HAP-1 (cell line): ENCODE data around the gene EXOSC10.

ENCODE experiments used
- DNase-seq, 2 experiments: peaks; one replicate each; pipeline ENCODE4 v3.0.0-alpha.2; 2016 to 2020; ENCODE audit warnings: low spot score in 2 of 2
- H3K27me3 ChIP-seq: fragments of 250-450 bp; sonication (Bioruptor Pico); 2 replicates; pipeline ENCODE4 v1.5.1; 2020; ENCODE audit warnings: low read depth, mild to moderate bottlenecking, moderate library complexity
- H3K36me3 ChIP-seq: fragments of 250-450 bp; sonication (Bioruptor Pico); replicated peaks from 2 replicates; pipeline ENCODE4 v1.5.1; 2020; ENCODE audit warnings: mild to moderate bottlenecking
- H3K4me1 ChIP-seq: fragments of 250-450 bp; sonication (Bioruptor Pico); 2 replicates; pipeline ENCODE4 v1.5.1; 2020; ENCODE audit warnings: mild to moderate bottlenecking
- H3K4me3 ChIP-seq: fragments of 250-450 bp; sonication (Bioruptor Pico); 2 replicates; pipeline ENCODE4 v1.5.1; 2020; ENCODE audit warnings: mild to moderate bottlenecking, moderate library complexity
- H3K9me3 ChIP-seq: fragments of 250-450 bp; sonication (Bioruptor Pico); 2 replicates; pipeline ENCODE4 v1.5.1; 2020; ENCODE audit warnings: mild to moderate bottlenecking, moderate library complexity
- in situ Hi-C: fragments of 300-500 bp; cut with MboI; formaldehyde crosslinking; loops from 3 replicates; pipeline ENCODE4 v1.14.3; 2020; ENCODE audit warnings: low sequenced_read_pairs, inconsistent platforms, mixed read lengths

EXOSC10 gene

GRCh38 chr1:11099310-11100148 is at the start of gene EXOSC10:
Gene EXOSC10, minus strand, starts transcription at chr1:11099869. Its CDS starts 38 bp downstream, at chr1:11099831.
- in situ Hi-C loops, result no loop called here
- H3K4me3 ChIP-seq, result peak within 1 kb of the TSS; percentile 98
- H3K9me3 ChIP-seq, result no peaks in the 10 kb centered on the region
- no peaks in the 10 kb centered on the region for H3K27me3 ChIP-seq
- DNase-seq, result peak; percentile 83 to 96
- peaks cover 13% of the 10 kb centered on the region for H3K4me1 ChIP-seq
- H3K36me3 ChIP-seq, result peaks cover 38% of the 10 kb centered on the region

- DNase-seq, result no peak
- Histone ChIP-seq H3K36me3 (peaks cover 55% of the 10 kb centered on the region), H3K4me3 (no peak overlapping the region), H3K27me3 (no peaks in the 10 kb centered on the region), H3K9me3 (no peaks in the 10 kb centered on the region), H3K4me1 (no peaks in the 10 kb centered on the region)
- in situ Hi-C loops, result no loop called here
These were observed 47.6 kb upstream of the EXOSC10 start for GRCh38 chr1:11147197-11147770.

- Histone ChIP-seq H3K36me3 (peaks cover 55% of the 10 kb centered on the region), H3K4me3 (no peak overlapping the region), H3K4me1 (no peaks in the 10 kb centered on the region), H3K27me3 (no peaks in the 10 kb centered on the region), H3K9me3 (no peaks in the 10 kb centered on the region)
- no peak for DNase-seq
- in situ Hi-C loops, result no loop called here
These were observed 46.1 kb upstream of the EXOSC10 start for GRCh38 chr1:11145741-11146140.

DNA sequence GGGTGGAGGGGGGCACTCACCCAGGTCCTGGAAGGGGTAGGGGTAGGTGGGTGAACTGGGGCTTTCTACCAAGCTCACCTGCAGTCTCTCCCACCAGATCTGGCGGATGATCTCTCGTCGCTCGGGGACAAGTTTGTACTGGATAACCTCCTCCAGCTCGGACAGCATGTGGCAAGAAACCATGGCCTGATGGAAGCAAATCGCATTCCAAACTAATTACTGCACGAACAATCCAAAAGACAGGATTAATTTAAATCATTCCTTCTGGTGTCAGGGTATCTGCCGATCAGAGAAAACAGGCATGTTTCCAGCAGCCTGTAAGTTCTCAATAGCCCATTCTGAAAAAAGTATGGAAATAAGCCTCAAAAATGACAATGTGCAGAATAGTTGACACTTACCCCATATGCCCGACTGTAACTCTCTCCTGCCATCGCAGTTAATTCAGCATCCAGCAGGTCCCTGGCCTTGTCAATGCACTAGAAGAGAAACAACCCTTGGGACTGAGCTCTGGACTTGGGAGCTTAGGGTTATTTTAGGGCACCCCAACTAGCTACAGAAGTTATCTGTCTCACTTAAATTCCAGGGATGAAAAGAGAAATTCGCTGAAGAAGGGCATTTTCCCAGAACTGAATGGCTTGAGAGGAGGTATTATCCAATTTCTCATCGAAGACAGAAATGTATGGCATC is 45.0 kb upstream of the EXOSC10 start:
- no peak for DNase-seq
- Histone ChIP-seq H3K9me3 (no peaks in the 10 kb centered on the region), H3K27me3 (no peaks in the 10 kb centered on the region), H3K4me3 (no peak overlapping the region), H3K4me1 (no peaks in the 10 kb centered on the region), H3K36me3 (peaks cover 52% of the 10 kb centered on the region)
- in situ Hi-C loops, result no loop called here

- no peak for DNase-seq
- no peaks in the 10 kb centered on the region for H3K4me1 ChIP-seq
- no peak overlapping the region for H3K4me3 ChIP-seq
- peaks cover 52% of the 10 kb centered on the region for H3K36me3 ChIP-seq
- H3K9me3 ChIP-seq, result no peaks in the 10 kb centered on the region
- in situ Hi-C loops, result no loop called here
- no peaks in the 10 kb centered on the region for H3K27me3 ChIP-seq
These were observed 44.2 kb upstream of the EXOSC10 start for GRCh38 chr1:11143907-11144306.

DNA sequence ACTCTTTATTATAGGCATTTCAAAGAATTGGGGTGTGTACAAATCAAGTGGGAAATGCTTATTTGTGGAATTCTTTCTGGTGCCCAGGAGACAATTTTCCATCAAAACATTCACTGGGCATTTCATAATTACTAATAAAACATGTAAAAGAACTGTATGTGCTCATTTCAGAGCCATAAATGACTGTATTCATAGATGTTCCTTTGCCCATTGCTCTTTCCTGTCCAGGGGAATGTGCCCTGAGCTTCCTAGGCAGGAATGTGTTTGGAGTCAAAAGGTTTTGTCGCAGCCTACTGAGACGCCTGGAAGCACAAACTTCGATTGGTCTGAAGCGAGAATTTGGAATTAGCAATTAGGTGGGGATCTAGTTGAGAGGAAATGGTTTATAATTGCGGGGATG is 43.7 kb upstream of the EXOSC10 start:
- Histone ChIP-seq H3K36me3 (peaks cover 55% of the 10 kb centered on the region), H3K27me3 (no peaks in the 10 kb centered on the region), H3K4me3 (no peak overlapping the region), H3K4me1 (no peaks in the 10 kb centered on the region), H3K9me3 (no peaks in the 10 kb centered on the region)
- no peak for DNase-seq
- in situ Hi-C loops, result no loop called here

DNA sequence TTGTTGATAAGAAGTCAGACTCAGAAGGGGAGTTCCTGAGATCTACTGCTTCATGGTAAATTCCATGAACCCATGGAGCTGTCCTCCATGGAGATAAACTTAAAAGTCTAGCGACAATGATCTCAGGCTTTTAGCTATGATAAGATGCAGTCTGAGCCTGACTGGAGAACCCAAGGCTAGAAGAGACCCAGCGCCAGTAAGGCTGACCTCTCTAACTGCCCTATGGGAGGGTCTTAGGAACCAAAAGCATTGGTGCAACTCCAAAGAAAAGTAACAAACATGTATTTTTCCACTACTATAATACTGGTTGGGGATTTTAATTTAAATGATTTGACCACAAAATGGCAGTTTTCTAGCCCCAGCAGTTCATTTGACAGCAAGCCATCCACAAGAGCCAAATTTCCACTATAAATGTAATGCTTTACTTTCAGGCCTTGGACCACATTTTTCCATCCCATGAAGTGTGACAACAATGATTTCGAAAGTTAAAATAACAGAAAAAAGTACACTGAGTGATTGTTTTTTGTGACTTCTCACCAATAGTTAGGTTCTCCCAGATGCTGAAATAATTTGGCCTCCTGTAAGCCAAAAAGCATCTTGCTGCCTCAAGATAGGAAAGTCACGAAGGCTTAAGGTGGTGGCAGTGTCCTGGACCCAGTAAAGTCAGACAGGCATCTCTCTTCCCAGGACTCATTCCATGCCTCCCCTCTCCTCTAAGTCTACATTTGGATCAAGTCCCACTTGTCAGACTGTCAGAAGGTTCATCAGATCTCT is 43.1 kb upstream of the EXOSC10 start:
- Histone ChIP-seq H3K4me3 (no peak overlapping the region), H3K4me1 (no peaks in the 10 kb centered on the region), H3K36me3 (peaks cover 57% of the 10 kb centered on the region), H3K9me3 (no peaks in the 10 kb centered on the region), H3K27me3 (no peaks in the 10 kb centered on the region)
- DNase-seq, result no peak
- in situ Hi-C loops, result no loop called here

GRCh38 chr1:11138952-11139351 is 39.3 kb upstream of the EXOSC10 start:
- no peak overlapping the region for H3K4me3 ChIP-seq
- DNase-seq, result no peak
- H3K4me1 ChIP-seq, result no peaks in the 10 kb centered on the region
- in situ Hi-C loops, result no loop called here
- peaks cover 47% of the 10 kb centered on the region for H3K36me3 ChIP-seq
- no peaks in the 10 kb centered on the region for H3K27me3 ChIP-seq
- no peaks in the 10 kb centered on the region for H3K9me3 ChIP-seq

DNA sequence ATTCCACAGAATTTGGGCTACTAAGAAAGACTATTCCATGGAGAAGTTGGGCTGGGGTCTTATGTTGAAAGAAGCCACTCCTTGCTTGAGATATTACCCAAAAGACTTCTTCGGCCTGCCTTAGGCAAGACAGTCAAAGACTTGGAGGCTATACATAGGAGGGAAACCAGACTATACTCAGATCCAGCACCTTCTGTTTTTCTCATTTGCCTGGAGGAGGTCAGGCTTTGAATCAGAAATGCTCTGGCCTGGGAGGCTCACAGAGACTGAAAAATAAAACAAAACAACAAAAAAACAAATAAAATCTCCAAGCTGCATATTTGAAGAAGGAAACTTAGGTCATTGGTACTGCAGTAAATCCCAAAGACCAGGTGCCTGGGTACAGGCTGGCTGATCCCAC is 38.4 kb upstream of the EXOSC10 start:
- Histone ChIP-seq H3K9me3 (no peaks in the 10 kb centered on the region), H3K4me3 (no peak overlapping the region), H3K27me3 (no peaks in the 10 kb centered on the region), H3K36me3 (peaks cover 47% of the 10 kb centered on the region), H3K4me1 (no peaks in the 10 kb centered on the region)
- no peak for DNase-seq
- in situ Hi-C loops, result no loop called here

- Histone ChIP-seq H3K36me3 (peaks cover 56% of the 10 kb centered on the region), H3K4me1 (no peaks in the 10 kb centered on the region), H3K4me3 (no peak overlapping the region), H3K9me3 (no peaks in the 10 kb centered on the region), H3K27me3 (no peaks in the 10 kb centered on the region)
- DNase-seq, result no peak
- in situ Hi-C loops, result no loop called here
These were observed 35.2 kb upstream of the EXOSC10 start for GRCh38 chr1:11134898-11135266.

DNA sequence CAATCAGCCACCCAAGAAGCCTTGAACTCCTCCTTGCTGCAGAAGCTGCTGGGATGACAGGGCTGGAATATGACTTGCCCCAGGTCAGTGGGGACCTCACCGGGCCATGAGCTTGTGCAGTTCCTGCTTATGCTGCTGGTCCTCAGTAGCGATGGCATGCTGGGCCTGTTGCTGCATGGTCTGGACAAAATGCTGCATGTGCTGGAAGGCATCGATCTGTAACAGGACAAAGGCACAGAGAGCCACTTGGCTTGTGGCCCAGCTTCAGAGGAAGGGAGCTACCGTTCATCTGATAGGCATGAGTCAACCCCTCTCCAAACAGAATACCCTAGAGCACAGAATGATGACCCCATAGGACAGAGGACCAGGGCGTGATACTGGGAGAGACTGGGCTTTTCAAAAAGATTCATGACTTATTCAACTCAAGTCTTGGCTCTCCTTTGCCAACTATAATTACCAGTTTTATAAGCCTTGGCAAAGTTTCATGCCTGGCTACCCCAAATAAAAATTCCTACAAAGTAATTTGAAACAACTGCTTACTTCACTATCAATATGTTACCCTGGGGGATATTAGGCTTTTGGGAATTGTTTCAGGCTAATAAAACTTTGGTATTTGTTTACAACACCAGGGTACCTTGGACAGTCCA is 34.7 kb upstream of the EXOSC10 start:
- DNase-seq, result no peak
- no peak overlapping the region for H3K4me3 ChIP-seq
- H3K36me3 ChIP-seq, result peaks cover 57% of the 10 kb centered on the region
- no peaks in the 10 kb centered on the region for H3K27me3 ChIP-seq
- no peaks in the 10 kb centered on the region for H3K9me3 ChIP-seq
- in situ Hi-C loops, result no loop called here
- H3K4me1 ChIP-seq, result no peaks in the 10 kb centered on the region

GRCh38 chr1:11132563-11133293 is 33.1 kb upstream of the EXOSC10 start:
- Histone ChIP-seq H3K4me3 (no peak overlapping the region), H3K4me1 (no peaks in the 10 kb centered on the region), H3K27me3 (no peaks in the 10 kb centered on the region), H3K36me3 (peaks cover 56% of the 10 kb centered on the region), H3K9me3 (no peaks in the 10 kb centered on the region)
- no peak for DNase-seq
- in situ Hi-C loops, result no loop called here

- peaks cover 58% of the 10 kb centered on the region for H3K36me3 ChIP-seq
- no peaks in the 10 kb centered on the region for H3K27me3 ChIP-seq
- DNase-seq, result no peak
- in situ Hi-C loops, result no loop called here
- no peaks in the 10 kb centered on the region for H3K9me3 ChIP-seq
- H3K4me3 ChIP-seq, result no peak overlapping the region
- H3K4me1 ChIP-seq, result no peaks in the 10 kb centered on the region
These were observed 32.1 kb upstream of the EXOSC10 start for GRCh38 chr1:11131816-11132215.
